Activated naive CD8-positive, alpha-beta T cell treated with anti-CD3 and anti-CD28 coated beads, Interleukin-2, amount 10 ng/mL, durations not matched to agents 7 days and 5 days (primary cell): ENCODE data around the gene CDKN2B-AS1. TPM values are rescaled to one million over a fixed set of nuclear protein-coding genes. Genes with fewer than 3 reads are reported as not detected.

Experiments used
- ATAC-seq: fragments of 150-1000 bp; cut with Tn5 transposase; one replicate; pipeline ENCODE4 v1.10.0; 2021; ENCODE audit warnings: low read depth, moderate library complexity
- POLR2A ChIA-PET: fragments of 350-600 bp; sonication (Branson Sonifier 250); formaldehyde crosslinking; loops from one replicate; lab custom pipeline; 2021; ENCODE audit warnings: antibody characterized with exemption; lab: Charles Lee
- DNase-seq: peaks from one replicate; pipeline ENCODE4 v3.0.0; 2021
- H3K27ac Mint-ChIP-seq: one replicate; pipeline ENCODE4 v1.8.0; 2022; ENCODE audit warnings: mild to moderate bottlenecking, mixed read lengths
- H3K27me3 Mint-ChIP-seq: one replicate; pipeline ENCODE4 v1.8.0; 2022; ENCODE audit warnings: mild to moderate bottlenecking, moderate library complexity, mixed read lengths
- H3K36me3 Mint-ChIP-seq: one replicate; pipeline ENCODE4 v1.8.0; 2021; ENCODE audit warnings: mild to moderate bottlenecking, mixed read lengths
- H3K4me1 Mint-ChIP-seq: one replicate; pipeline ENCODE4 v1.8.0; 2021; ENCODE audit warnings: mixed read lengths
- H3K4me3 Mint-ChIP-seq: one replicate; pipeline ENCODE4 v1.8.0; 2022; ENCODE audit warnings: mild to moderate bottlenecking, moderate library complexity, mixed read lengths
- H3K9me3 Mint-ChIP-seq: one replicate; pipeline ENCODE4 v1.8.0; 2021; ENCODE audit warnings: mixed read lengths
- total RNA-seq, 2 experiments: library from RNA; stranded (reverse); gene quantifications; one replicate each; pipeline ENCODE4 v1.2.3, GENCODE V29; 2021

Gene CDKN2B-AS1
- total RNA-seq, 2 experiments from 2014 or later, result 3.7 to 5.1 TPM

- peaks cover 15% of the 10 kb centered on the region for H3K36me3 Mint-ChIP-seq
- H3K27ac Mint-ChIP-seq, result peak overlapping the region; percentile 23
- peaks cover 96% of the 10 kb centered on the region for H3K27me3 Mint-ChIP-seq
- POLR2A ChIA-PET, result no interaction called here
- ATAC-seq (no peak), DNase-seq (no peak)
- H3K4me1 Mint-ChIP-seq, result peaks cover 42% of the 10 kb centered on the region
- H3K4me3 Mint-ChIP-seq, result no peak overlapping the region
- H3K9me3 Mint-ChIP-seq, result peaks cover 15% of the 10 kb centered on the region
Measured at GRCh38 chr9:21969951-21970799, 24.4 kb upstream of the CDKN2B-AS1 start.

GRCh38 chr9:21970800-21971640 lies 23.6 kb upstream of the CDKN2B-AS1 start:
- DNase-seq (peak; percentile 41), ATAC-seq (no peak)
- POLR2A ChIA-PET, result interaction anchor here (0.7 kb wide), 2 partner anchors 13 to 115 kb away, joined by 3 to 4 read pairs; no protein-coding TSS in a partner anchor
- H3K36me3 Mint-ChIP-seq, result peaks cover 14% of the 10 kb centered on the region
- H3K4me3 Mint-ChIP-seq, result peak overlapping the region; percentile 50
- H3K27ac Mint-ChIP-seq, result peak overlapping the region; percentile 67
- H3K4me1 Mint-ChIP-seq, result peaks cover 43% of the 10 kb centered on the region
- peaks cover 96% of the 10 kb centered on the region for H3K27me3 Mint-ChIP-seq
- H3K9me3 Mint-ChIP-seq, result peaks cover 15% of the 10 kb centered on the region

- peaks cover 43% of the 10 kb centered on the region for H3K4me1 Mint-ChIP-seq
- DNase-seq (no peak), ATAC-seq (no peak)
- H3K4me3 Mint-ChIP-seq, result no peak overlapping the region
- POLR2A ChIA-PET, result no interaction called here
- peaks cover 14% of the 10 kb centered on the region for H3K36me3 Mint-ChIP-seq
- peaks cover 97% of the 10 kb centered on the region for H3K27me3 Mint-ChIP-seq
- H3K9me3 Mint-ChIP-seq, result peaks cover 13% of the 10 kb centered on the region
- H3K27ac Mint-ChIP-seq, result no peak overlapping the region
Measured at GRCh38 chr9:21972361-21972760, 22.2 kb upstream of the CDKN2B-AS1 start.

- Mint-ChIP-seq H3K4me1 (peaks cover 28% of the 10 kb centered on the region), H3K36me3 (peaks cover 9% of the 10 kb centered on the region), H3K4me3 (peak overlapping the region; percentile 92), H3K27ac (peak overlapping the region; percentile 27), H3K27me3 (peaks cover 94% of the 10 kb centered on the region), H3K9me3 (peaks cover 5% of the 10 kb centered on the region)
- ATAC-seq (no peak), DNase-seq (no peak)
- POLR2A ChIA-PET, result no interaction called here
Measured at GRCh38 chr9:21974343-21974721, 20.3 kb upstream of the CDKN2B-AS1 start.

- H3K27me3 Mint-ChIP-seq, result peaks cover 94% of the 10 kb centered on the region
- peak; percentile 70 for DNase-seq
- peaks cover 5% of the 10 kb centered on the region for H3K9me3 Mint-ChIP-seq
- H3K4me1 Mint-ChIP-seq, result peaks cover 29% of the 10 kb centered on the region
- peaks cover 10% of the 10 kb centered on the region for H3K36me3 Mint-ChIP-seq
- POLR2A ChIA-PET, result no interaction called here
- peak overlapping the region; percentile 92 for H3K4me3 Mint-ChIP-seq
- ATAC-seq, result peak; percentile 84
- peak overlapping the region; percentile 55 for H3K27ac Mint-ChIP-seq
Measured at GRCh38 chr9:21974722-21975409, 19.7 kb upstream of the CDKN2B-AS1 start.

- H3K4me3 Mint-ChIP-seq, result no peak overlapping the region
- peaks cover 92% of the 10 kb centered on the region for H3K27me3 Mint-ChIP-seq
- peaks cover 23% of the 10 kb centered on the region for H3K4me1 Mint-ChIP-seq
- H3K36me3 Mint-ChIP-seq, result peaks cover 5% of the 10 kb centered on the region
- POLR2A ChIA-PET, result interaction anchor here (1.5 kb wide), 1 partner anchor 20 kb away, joined by 3 read pairs; no protein-coding TSS in a partner anchor
- no peak overlapping the region for H3K27ac Mint-ChIP-seq
- ATAC-seq (no peak), DNase-seq (no peak)
- H3K9me3 Mint-ChIP-seq, result no peaks in the 10 kb centered on the region
Measured at GRCh38 chr9:21976334-21976875, 18.2 kb upstream of the CDKN2B-AS1 start.

GRCh38 chr9:21982391-21982790 lies 12.2 kb upstream of the CDKN2B-AS1 start:
- ATAC-seq (no peak), DNase-seq (no peak)
- POLR2A ChIA-PET, result interaction anchor here (0.8 to 1.2 kb wide), 2 partner anchors 15 to 137 kb away, joined by 3 read pairs; no protein-coding TSS in a partner anchor
- no peaks in the 10 kb centered on the region for H3K9me3 Mint-ChIP-seq
- peaks cover 4% of the 10 kb centered on the region for H3K4me1 Mint-ChIP-seq
- H3K27me3 Mint-ChIP-seq, result peaks cover 81% of the 10 kb centered on the region
- peaks cover 7% of the 10 kb centered on the region for H3K36me3 Mint-ChIP-seq
- no peak overlapping the region for H3K4me3 Mint-ChIP-seq
- no peak overlapping the region for H3K27ac Mint-ChIP-seq

GRCh38 chr9:21982861-21983560 lies 11.6 kb upstream of the CDKN2B-AS1 start:
- H3K27me3 Mint-ChIP-seq, result peaks cover 80% of the 10 kb centered on the region
- H3K9me3 Mint-ChIP-seq, result no peaks in the 10 kb centered on the region
- H3K36me3 Mint-ChIP-seq, result peaks cover 7% of the 10 kb centered on the region
- no peak overlapping the region for H3K4me3 Mint-ChIP-seq
- POLR2A ChIA-PET, result interaction anchor here (1.2 to 1.5 kb wide), 2 partner anchors 12 to 137 kb away, joined by 3 to 7 read pairs; partner anchors contain the start of genes CDKN2A and CDKN2B-AS1
- DNase-seq (no peak), ATAC-seq (no peak)
- peaks cover 6% of the 10 kb centered on the region for H3K4me1 Mint-ChIP-seq
- H3K27ac Mint-ChIP-seq, result no peak overlapping the region

- peaks cover 9% of the 10 kb centered on the region for H3K4me1 Mint-ChIP-seq
- POLR2A ChIA-PET, result interaction anchor here (0.5 to 1.5 kb wide), 3 partner anchors 11 to 136 kb away, joined by 3 to 7 read pairs (median 3); partner anchors contain the start of genes CDKN2A and CDKN2B-AS1
- no peak for DNase-seq
- no peak overlapping the region for H3K27ac Mint-ChIP-seq
- H3K9me3 Mint-ChIP-seq, result no peaks in the 10 kb centered on the region
- H3K4me3 Mint-ChIP-seq, result no peak overlapping the region
- ATAC-seq, result no peak
- peaks cover 7% of the 10 kb centered on the region for H3K36me3 Mint-ChIP-seq
- peaks cover 82% of the 10 kb centered on the region for H3K27me3 Mint-ChIP-seq
Measured at GRCh38 chr9:21983561-21983935, 11.0 kb upstream of the CDKN2B-AS1 start.

GRCh38 chr9:21984101-21984500 lies 10.5 kb upstream of the CDKN2B-AS1 start:
- H3K36me3 Mint-ChIP-seq, result peaks cover 8% of the 10 kb centered on the region
- DNase-seq (no peak), ATAC-seq (no peak)
- no peak overlapping the region for H3K27ac Mint-ChIP-seq
- POLR2A ChIA-PET, result interaction anchor here (0.5 to 1.5 kb wide), 2 partner anchors 11 to 12 kb away, joined by 3 to 7 read pairs; partner anchors contain the start of genes CDKN2A and CDKN2B-AS1
- peaks cover 11% of the 10 kb centered on the region for H3K4me1 Mint-ChIP-seq
- no peaks in the 10 kb centered on the region for H3K9me3 Mint-ChIP-seq
- H3K4me3 Mint-ChIP-seq, result no peak overlapping the region
- peaks cover 82% of the 10 kb centered on the region for H3K27me3 Mint-ChIP-seq

GRCh38 chr9:21985964-21986667 lies 8.5 kb upstream of the CDKN2B-AS1 start:
- Mint-ChIP-seq H3K4me3 (no peak overlapping the region), H3K36me3 (peaks cover 20% of the 10 kb centered on the region), H3K27me3 (peaks cover 83% of the 10 kb centered on the region), H3K9me3 (peaks cover 5% of the 10 kb centered on the region), H3K27ac (no peak overlapping the region), H3K4me1 (peaks cover 19% of the 10 kb centered on the region)
- ATAC-seq, result no peak
- DNase-seq, result no peak
- POLR2A ChIA-PET, result no interaction called here
